Measurements from ENCODE around the gene KCNG4.

DNA sequence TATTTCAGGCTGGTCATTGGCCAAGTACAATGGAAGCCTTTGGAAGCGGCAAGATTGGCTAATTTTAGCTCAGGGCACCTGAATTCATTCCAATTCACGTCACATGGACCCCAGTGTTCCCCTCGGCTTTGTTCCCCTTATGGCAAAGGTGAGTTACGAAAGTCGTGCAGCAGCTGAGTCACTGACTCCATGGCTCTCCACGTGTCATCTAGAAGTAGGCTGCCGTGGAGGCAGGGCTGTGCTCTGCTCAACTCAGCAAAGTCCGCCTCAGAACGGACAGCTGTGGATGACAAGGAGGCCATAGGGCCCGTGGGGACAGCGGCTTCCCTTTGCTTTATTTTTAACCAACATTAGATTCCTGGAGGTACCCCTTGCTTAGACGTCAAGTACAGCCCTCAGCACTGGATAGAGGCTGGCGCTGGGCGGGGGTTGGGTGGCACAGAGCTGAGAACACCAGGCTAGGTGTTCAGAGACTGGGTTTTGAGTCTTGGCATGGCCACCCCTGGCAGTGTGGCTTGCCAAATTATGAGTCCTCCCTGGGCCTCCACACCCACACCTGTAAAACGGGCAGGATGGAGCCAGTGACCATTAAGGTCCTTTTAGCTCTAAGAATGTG is 25.3 kb downstream of the KCNG4 start:
- TF ChIP-seq CTCF (IDR thresholded peaks at IDR 0.05) (no peak), POLR2A (IDR thresholded peaks at IDR 0.05) (no peak)
